ENCODE results near the gene ZNF821.
"Not testable (repeated sequence)": the region's sequence is repeated elsewhere in the genome, so short reads cannot be mapped to it uniquely, and the experiment has no call there.

The ZNF821 gene

GRCh38 chr16:71870818-71871217 lies 13.2 kb downstream of the ZNF821 start:
- H3K4me3 ChIP-seq (ENCODE audit: low read length): no peak overlapping the region
- H3K27me3 ChIP-seq (ENCODE audit: control insufficient read depth, insufficient read depth, low read length): no peaks in the 10 kb centered on the region
- H3K36me3 ChIP-seq (ENCODE audit: control insufficient read depth, insufficient read depth, low read length): no peaks in the 10 kb centered on the region
- H3K9me3 ChIP-seq (ENCODE audit: control insufficient read depth, low read length): no peaks in the 10 kb centered on the region
- H3K9ac ChIP-seq (ENCODE audit: low read length): no peak overlapping the region
- H3K4me1 ChIP-seq (ENCODE audit: control insufficient read depth, insufficient read depth, low read length): no peaks in the 10 kb centered on the region

- Histone ChIP-seq H3K9me3 (ENCODE audit: control insufficient read depth, low read length) (no peaks in the 10 kb centered on the region), H3K4me1 (ENCODE audit: control insufficient read depth, insufficient read depth, low read length) (no peaks in the 10 kb centered on the region), H3K27me3 (ENCODE audit: control insufficient read depth, insufficient read depth, low read length) (no peaks in the 10 kb centered on the region), H3K36me3 (ENCODE audit: control insufficient read depth, insufficient read depth, low read length) (no peaks in the 10 kb centered on the region), H3K4me3 (ENCODE audit: low read length) (no peak overlapping the region), H3K9ac (ENCODE audit: low read length) (no peak overlapping the region)
Observed at GRCh38 chr16:71869089-71869488, 14.9 kb downstream of the ZNF821 start.

GRCh38 chr16:71867939-71868338 lies 16.0 kb downstream of the ZNF821 start:
- Histone ChIP-seq H3K9me3 (ENCODE audit: control insufficient read depth, low read length) (no peaks in the 10 kb centered on the region), H3K9ac (ENCODE audit: low read length) (no peak overlapping the region), H3K27me3 (ENCODE audit: control insufficient read depth, insufficient read depth, low read length) (no peaks in the 10 kb centered on the region), H3K4me1 (ENCODE audit: control insufficient read depth, insufficient read depth, low read length) (no peaks in the 10 kb centered on the region), H3K4me3 (ENCODE audit: low read length) (no peak overlapping the region), H3K36me3 (ENCODE audit: control insufficient read depth, insufficient read depth, low read length) (no peaks in the 10 kb centered on the region)

- H3K27me3 ChIP-seq (ENCODE audit: control insufficient read depth, insufficient read depth, low read length); H3K4me3 ChIP-seq (ENCODE audit: low read length); H3K36me3 ChIP-seq (ENCODE audit: control insufficient read depth, insufficient read depth, low read length); H3K4me1 ChIP-seq (ENCODE audit: control insufficient read depth, insufficient read depth, low read length); H3K9me3 ChIP-seq (ENCODE audit: control insufficient read depth, low read length); H3K9ac ChIP-seq (ENCODE audit: low read length): not testable (repeated sequence)
Observed at GRCh38 chr16:71867175-71867574, 16.8 kb downstream of the ZNF821 start.

GRCh38 chr16:71865173-71865863 lies 18.7 kb downstream of the ZNF821 start:
- Histone ChIP-seq H3K4me3 (ENCODE audit: low read length) (no peak overlapping the region), H3K9ac (ENCODE audit: low read length) (no peak overlapping the region), H3K4me1 (ENCODE audit: control insufficient read depth, insufficient read depth, low read length) (no peaks in the 10 kb centered on the region), H3K9me3 (ENCODE audit: control insufficient read depth, low read length) (no peaks in the 10 kb centered on the region), H3K36me3 (ENCODE audit: control insufficient read depth, insufficient read depth, low read length) (no peaks in the 10 kb centered on the region), H3K27me3 (ENCODE audit: control insufficient read depth, insufficient read depth, low read length) (no peaks in the 10 kb centered on the region)

GRCh38 chr16:71863995-71864394 lies 20.0 kb downstream of the ZNF821 start:
- Histone ChIP-seq H3K27me3 (ENCODE audit: control insufficient read depth, insufficient read depth, low read length) (no peaks in the 10 kb centered on the region), H3K9me3 (ENCODE audit: control insufficient read depth, low read length) (no peaks in the 10 kb centered on the region), H3K36me3 (ENCODE audit: control insufficient read depth, insufficient read depth, low read length) (no peaks in the 10 kb centered on the region)

GRCh38 chr16:71859762-71860521 lies 24.0 kb downstream of the ZNF821 start:
- no peaks in the 10 kb centered on the region for H3K36me3 ChIP-seq (ENCODE audit: control insufficient read depth, insufficient read depth, low read length)
- H3K9me3 ChIP-seq (ENCODE audit: control insufficient read depth, low read length): no peaks in the 10 kb centered on the region
- no peaks in the 10 kb centered on the region for H3K27me3 ChIP-seq (ENCODE audit: control insufficient read depth, insufficient read depth, low read length)
- H3K4me3 ChIP-seq (ENCODE audit: low read length): no peak overlapping the region
- no peaks in the 10 kb centered on the region for H3K4me1 ChIP-seq (ENCODE audit: control insufficient read depth, insufficient read depth, low read length)
- H3K9ac ChIP-seq (ENCODE audit: low read length): no peak overlapping the region

More at GRCh38 chr16:71863995-71864394, 20.0 kb downstream of the ZNF821 start:
- no peaks in the 10 kb centered on the region for H3K4me1 ChIP-seq (ENCODE audit: control insufficient read depth, insufficient read depth, low read length)
- H3K9ac ChIP-seq (ENCODE audit: low read length): no peak overlapping the region
- H3K4me3 ChIP-seq (ENCODE audit: low read length): no peak overlapping the region

- Histone ChIP-seq H3K27me3 (ENCODE audit: control insufficient read depth, insufficient read depth, low read length) (no peaks in the 10 kb centered on the region), H3K9ac (ENCODE audit: low read length) (no peak overlapping the region), H3K4me3 (ENCODE audit: low read length) (no peak overlapping the region), H3K36me3 (ENCODE audit: control insufficient read depth, insufficient read depth, low read length) (peaks cover 8% of the 10 kb centered on the region), H3K4me1 (ENCODE audit: control insufficient read depth, insufficient read depth, low read length) (no peaks in the 10 kb centered on the region), H3K9me3 (ENCODE audit: control insufficient read depth, low read length) (no peaks in the 10 kb centered on the region)
Observed at GRCh38 chr16:71855937-71856662, 27.9 kb downstream of the ZNF821 start.

GRCh38 chr16:71854369-71854948 lies 29.5 kb downstream of the ZNF821 start:
- Histone ChIP-seq H3K27me3 (ENCODE audit: control insufficient read depth, insufficient read depth, low read length) (no peaks in the 10 kb centered on the region), H3K9ac (ENCODE audit: low read length) (no peak overlapping the region), H3K9me3 (ENCODE audit: control insufficient read depth, low read length) (no peaks in the 10 kb centered on the region), H3K4me1 (ENCODE audit: control insufficient read depth, insufficient read depth, low read length) (no peaks in the 10 kb centered on the region), H3K36me3 (ENCODE audit: control insufficient read depth, insufficient read depth, low read length) (peaks cover 8% of the 10 kb centered on the region), H3K4me3 (ENCODE audit: low read length) (no peak overlapping the region)

- no peaks in the 10 kb centered on the region for H3K27me3 ChIP-seq (ENCODE audit: control insufficient read depth, insufficient read depth, low read length)
- H3K9me3 ChIP-seq (ENCODE audit: control insufficient read depth, low read length): no peaks in the 10 kb centered on the region
- no peak overlapping the region for H3K9ac ChIP-seq (ENCODE audit: low read length)
- H3K4me1 ChIP-seq (ENCODE audit: control insufficient read depth, insufficient read depth, low read length): no peaks in the 10 kb centered on the region
- H3K4me3 ChIP-seq (ENCODE audit: low read length): no peak overlapping the region
- H3K36me3 ChIP-seq (ENCODE audit: control insufficient read depth, insufficient read depth, low read length): peaks cover 8% of the 10 kb centered on the region
Observed at GRCh38 chr16:71853413-71853812, 30.6 kb downstream of the ZNF821 start.

GRCh38 chr16:71852561-71852960 lies 31.4 kb downstream of the ZNF821 start:
- no peaks in the 10 kb centered on the region for H3K4me1 ChIP-seq (ENCODE audit: control insufficient read depth, insufficient read depth, low read length)
- no peaks in the 10 kb centered on the region for H3K9me3 ChIP-seq (ENCODE audit: control insufficient read depth, low read length)
- H3K36me3 ChIP-seq (ENCODE audit: control insufficient read depth, insufficient read depth, low read length): peaks cover 8% of the 10 kb centered on the region
- no peak overlapping the region for H3K9ac ChIP-seq (ENCODE audit: low read length)
- H3K4me3 ChIP-seq (ENCODE audit: low read length): no peak overlapping the region
- no peaks in the 10 kb centered on the region for H3K27me3 ChIP-seq (ENCODE audit: control insufficient read depth, insufficient read depth, low read length)

GRCh38 chr16:71852158-71852557 lies 31.8 kb downstream of the ZNF821 start:
- peaks cover 8% of the 10 kb centered on the region for H3K36me3 ChIP-seq (ENCODE audit: control insufficient read depth, insufficient read depth, low read length)
- no peak overlapping the region for H3K4me3 ChIP-seq (ENCODE audit: low read length)
- H3K4me1 ChIP-seq (ENCODE audit: control insufficient read depth, insufficient read depth, low read length): peaks cover 1% of the 10 kb centered on the region
- H3K9me3 ChIP-seq (ENCODE audit: control insufficient read depth, low read length): no peaks in the 10 kb centered on the region
- H3K9ac ChIP-seq (ENCODE audit: low read length): no peak overlapping the region
- H3K27me3 ChIP-seq (ENCODE audit: control insufficient read depth, insufficient read depth, low read length): no peaks in the 10 kb centered on the region
